Measurements from ENCODE around the gene SHROOM3. TPM values are rescaled to one million over a fixed set of nuclear protein-coding genes. Genes with fewer than 3 reads are reported as not detected.

The SHROOM3 gene
- total and polyA plus RNA-seq, 2 experiments from 2014 or later: 11.3 to 73.5 TPM

DNA sequence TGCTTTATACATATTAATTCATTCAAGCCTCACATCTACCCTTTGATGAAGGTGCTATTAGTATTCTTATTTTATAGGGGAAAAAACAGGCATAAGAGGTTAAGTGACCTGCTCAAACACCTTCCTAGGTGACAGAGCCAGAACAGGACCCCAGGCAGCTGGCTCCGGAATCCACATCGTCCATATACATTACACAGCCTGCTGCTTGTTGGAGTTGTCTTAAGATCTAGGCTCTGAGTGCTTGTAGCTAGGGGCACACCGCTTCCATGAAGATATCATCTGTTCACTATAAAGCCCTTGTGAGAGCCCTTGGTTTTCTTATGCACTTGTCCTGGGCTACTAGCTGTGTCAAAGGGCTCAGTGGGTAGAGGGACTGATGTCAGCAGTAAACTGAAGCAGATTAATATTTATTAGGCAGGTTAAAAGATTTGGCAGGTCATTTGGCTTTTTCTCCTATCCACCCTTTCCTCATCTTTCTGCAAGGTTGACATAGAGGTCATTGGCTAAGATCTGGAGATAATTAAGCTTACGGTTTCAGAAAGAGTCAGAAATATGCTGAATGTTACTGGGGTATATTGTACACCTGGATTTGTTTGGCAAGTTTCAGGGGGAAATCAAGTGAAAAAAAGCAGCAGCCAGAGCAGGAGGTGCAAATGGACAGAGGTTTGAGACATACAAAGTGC lies 267.6 kb downstream of the SHROOM3 start:
- no peak overlapping the region for H3K4me3 ChIP-seq
- H4K20me1 ChIP-seq (replicated peaks; ENCODE audit: insufficient read depth): peaks cover 53% of the 10 kb centered on the region
- DNase-seq (ENCODE audit: low spot score) (no peak), ATAC-seq (no peak)
- H3K79me2 ChIP-seq (replicated peaks; ENCODE audit: insufficient read depth): peaks cover 91% of the 10 kb centered on the region
- Mint-ChIP-seq H3K36me3 (ENCODE audit: low read depth) (peaks cover 6% of the 10 kb centered on the region; the same call in 2 of the 3 replicates), H3K9me3 (no peaks in the 10 kb centered on the region), H3K4me1 (peaks cover 79% of the 10 kb centered on the region), H3K27ac (no peak overlapping the region), H3K27me3 (ENCODE audit: insufficient read depth, low read depth, poor library complexity) (peaks cover 6% of the 10 kb centered on the region), H3K4me3 (no peak overlapping the region)
- TF ChIP-seq POLR2AphosphoS5 (IDR thresholded peaks at IDR 0.05; ENCODE audit: low read depth): no peak
- no peaks in the 10 kb centered on the region for H3K36me3 ChIP-seq (ENCODE audit: insufficient read depth)
- no peaks in the 10 kb centered on the region; the same call in 1 of the 2 replicates for H3K9me2 ChIP-seq (ENCODE audit: insufficient read depth)
- H3K4me1 ChIP-seq (ENCODE audit: insufficient read depth): peaks cover 75% of the 10 kb centered on the region
- H3K27me3 ChIP-seq (ENCODE audit: insufficient read depth): no peaks in the 10 kb centered on the region
- H3F3A ChIP-seq (replicated peaks; ENCODE audit: low read depth): peaks cover 8% of the 10 kb centered on the region; the same call in 1 of the 2 replicates
- peak overlapping the region; percentile 14; the same call in 1 of the 2 replicates for H3K4me2 ChIP-seq
- H2AFZ ChIP-seq: no peak overlapping the region
- H3K27ac ChIP-seq (ENCODE audit: low read depth): no peak overlapping the region

DNA sequence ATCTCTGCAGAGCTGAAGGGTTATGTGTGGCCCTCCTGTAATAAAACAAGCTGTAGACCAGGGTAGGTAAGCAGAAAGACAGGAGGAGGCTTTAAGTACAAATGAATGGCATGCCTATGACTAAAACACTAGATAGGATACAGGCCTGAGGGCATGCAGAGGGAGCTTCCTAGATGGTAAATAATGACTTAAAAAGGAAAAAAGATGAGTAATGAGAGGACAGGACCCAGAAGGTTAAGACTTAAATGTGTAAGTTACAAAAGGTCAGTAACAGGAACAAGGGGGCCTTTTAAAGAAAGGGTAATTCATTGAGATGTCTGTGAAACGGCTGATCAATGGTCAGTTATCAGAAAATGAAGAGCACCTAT lies 268.1 kb downstream of the SHROOM3 start:
- H4K20me1 ChIP-seq (replicated peaks; ENCODE audit: insufficient read depth): peaks cover 54% of the 10 kb centered on the region
- no peak for DNase-seq (ENCODE audit: low spot score)
- Mint-ChIP-seq H3K36me3 (ENCODE audit: low read depth) (peaks cover 6% of the 10 kb centered on the region; the same call in 2 of the 3 replicates), H3K4me3 (no peak overlapping the region), H3K27me3 (ENCODE audit: insufficient read depth, low read depth, poor library complexity) (peaks cover 6% of the 10 kb centered on the region), H3K9me3 (no peaks in the 10 kb centered on the region), H3K4me1 (peaks cover 80% of the 10 kb centered on the region), H3K27ac (no peak overlapping the region)
- H2AFZ ChIP-seq: no peak overlapping the region
- no peaks in the 10 kb centered on the region for H3K36me3 ChIP-seq (ENCODE audit: insufficient read depth)
- H3K4me2 ChIP-seq: peak overlapping the region; percentile 14; the same call in 1 of the 2 replicates
- H3K27me3 ChIP-seq (ENCODE audit: insufficient read depth): no peaks in the 10 kb centered on the region
- H3K27ac ChIP-seq (ENCODE audit: low read depth): no peak overlapping the region
- TF ChIP-seq, protein P1, sequence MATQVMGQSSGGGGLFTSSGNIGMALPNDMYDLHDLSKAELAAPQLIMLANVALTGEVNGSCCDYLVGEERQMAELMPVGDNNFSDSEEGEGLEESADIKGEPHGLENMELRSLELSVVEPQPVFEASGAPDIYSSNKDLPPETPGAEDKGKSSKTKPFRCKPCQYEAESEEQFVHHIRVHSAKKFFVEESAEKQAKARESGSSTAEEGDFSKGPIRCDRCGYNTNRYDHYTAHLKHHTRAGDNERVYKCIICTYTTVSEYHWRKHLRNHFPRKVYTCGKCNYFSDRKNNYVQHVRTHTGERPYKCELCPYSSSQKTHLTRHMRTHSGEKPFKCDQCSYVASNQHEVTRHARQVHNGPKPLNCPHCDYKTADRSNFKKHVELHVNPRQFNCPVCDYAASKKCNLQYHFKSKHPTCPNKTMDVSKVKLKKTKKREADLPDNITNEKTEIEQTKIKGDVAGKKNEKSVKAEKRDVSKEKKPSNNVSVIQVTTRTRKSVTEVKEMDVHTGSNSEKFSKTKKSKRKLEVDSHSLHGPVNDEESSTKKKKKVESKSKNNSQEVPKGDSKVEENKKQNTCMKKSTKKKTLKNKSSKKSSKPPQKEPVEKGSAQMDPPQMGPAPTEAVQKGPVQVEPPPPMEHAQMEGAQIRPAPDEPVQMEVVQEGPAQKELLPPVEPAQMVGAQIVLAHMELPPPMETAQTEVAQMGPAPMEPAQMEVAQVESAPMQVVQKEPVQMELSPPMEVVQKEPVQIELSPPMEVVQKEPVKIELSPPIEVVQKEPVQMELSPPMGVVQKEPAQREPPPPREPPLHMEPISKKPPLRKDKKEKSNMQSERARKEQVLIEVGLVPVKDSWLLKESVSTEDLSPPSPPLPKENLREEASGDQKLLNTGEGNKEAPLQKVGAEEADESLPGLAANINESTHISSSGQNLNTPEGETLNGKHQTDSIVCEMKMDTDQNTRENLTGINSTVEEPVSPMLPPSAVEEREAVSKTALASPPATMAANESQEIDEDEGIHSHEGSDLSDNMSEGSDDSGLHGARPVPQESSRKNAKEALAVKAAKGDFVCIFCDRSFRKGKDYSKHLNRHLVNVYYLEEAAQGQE (IDR thresholded peaks at IDR 0.05; ENCODE audit: unreplicated experiment): no peak
- TF ChIP-seq, protein P2, sequence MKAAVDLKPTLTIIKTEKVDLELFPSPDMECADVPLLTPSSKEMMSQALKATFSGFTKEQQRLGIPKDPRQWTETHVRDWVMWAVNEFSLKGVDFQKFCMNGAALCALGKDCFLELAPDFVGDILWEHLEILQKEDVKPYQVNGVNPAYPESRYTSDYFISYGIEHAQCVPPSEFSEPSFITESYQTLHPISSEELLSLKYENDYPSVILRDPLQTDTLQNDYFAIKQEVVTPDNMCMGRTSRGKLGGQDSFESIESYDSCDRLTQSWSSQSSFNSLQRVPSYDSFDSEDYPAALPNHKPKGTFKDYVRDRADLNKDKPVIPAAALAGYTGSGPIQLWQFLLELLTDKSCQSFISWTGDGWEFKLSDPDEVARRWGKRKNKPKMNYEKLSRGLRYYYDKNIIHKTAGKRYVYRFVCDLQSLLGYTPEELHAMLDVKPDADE (IDR thresholded peaks at IDR 0.05): no peak
- H3F3A ChIP-seq (replicated peaks; ENCODE audit: low read depth): peaks cover 8% of the 10 kb centered on the region; the same call in 1 of the 2 replicates
- H3K79me2 ChIP-seq (replicated peaks; ENCODE audit: insufficient read depth): peaks cover 91% of the 10 kb centered on the region
- H3K9me2 ChIP-seq (ENCODE audit: insufficient read depth): no peaks in the 10 kb centered on the region; the same call in 1 of the 2 replicates
- peak; percentile 19; the same call in 2 of the 3 replicates for ATAC-seq
- H3K4me1 ChIP-seq (ENCODE audit: insufficient read depth): peaks cover 70% of the 10 kb centered on the region
- H3K4me3 ChIP-seq: no peak overlapping the region

DNA sequence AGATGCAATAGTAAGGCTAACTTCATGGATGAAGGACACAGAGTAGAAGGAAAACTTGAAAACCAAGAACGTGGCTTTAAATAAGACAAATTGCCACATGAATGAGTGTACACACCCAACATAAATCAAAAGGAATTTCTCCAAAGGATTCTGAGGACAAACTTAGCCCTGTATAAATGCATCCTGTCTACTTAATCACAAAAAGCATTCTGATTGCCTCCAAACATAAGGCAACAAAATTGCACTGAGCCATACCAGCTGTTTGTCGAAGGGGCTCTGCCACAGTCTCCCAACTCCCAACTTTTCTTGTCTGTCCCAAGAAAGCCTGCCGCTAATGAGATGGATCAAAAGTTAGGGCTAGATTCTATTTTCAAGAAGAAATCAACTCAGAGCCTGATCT lies 268.6 kb downstream of the SHROOM3 start:
- H3K27me3 ChIP-seq (ENCODE audit: insufficient read depth): no peaks in the 10 kb centered on the region
- H3K4me1 Mint-ChIP-seq: peaks cover 80% of the 10 kb centered on the region
- peaks cover 68% of the 10 kb centered on the region for H3K4me1 ChIP-seq (ENCODE audit: insufficient read depth)
- H3K9me2 ChIP-seq (ENCODE audit: insufficient read depth): no peaks in the 10 kb centered on the region; the same call in 1 of the 2 replicates
- peaks cover 91% of the 10 kb centered on the region for H3K79me2 ChIP-seq (replicated peaks; ENCODE audit: insufficient read depth)
- H3K4me2 ChIP-seq: peak overlapping the region; percentile 14
- no peaks in the 10 kb centered on the region for H3K36me3 ChIP-seq (ENCODE audit: insufficient read depth)
- no peak for ATAC-seq
- H3K4me3 ChIP-seq: peak overlapping the region; percentile 14; the same call in 1 of the 2 replicates
- H3K36me3 Mint-ChIP-seq (ENCODE audit: low read depth): peaks cover 6% of the 10 kb centered on the region; the same call in 2 of the 3 replicates
- no peak overlapping the region for H3K27ac Mint-ChIP-seq
- peaks cover 8% of the 10 kb centered on the region; the same call in 1 of the 2 replicates for H3F3A ChIP-seq (replicated peaks; ENCODE audit: low read depth)
- DNase-seq (ENCODE audit: low spot score): no peak
- H3K4me3 Mint-ChIP-seq: no peak overlapping the region
- H3K27me3 Mint-ChIP-seq (ENCODE audit: insufficient read depth, low read depth, poor library complexity): peaks cover 2% of the 10 kb centered on the region
- peaks cover 50% of the 10 kb centered on the region for H4K20me1 ChIP-seq (replicated peaks; ENCODE audit: insufficient read depth)
- no peaks in the 10 kb centered on the region for H3K9me3 Mint-ChIP-seq
- H2AFZ ChIP-seq: no peak overlapping the region
- no peak overlapping the region for H3K27ac ChIP-seq (ENCODE audit: low read depth)
- TF ChIP-seq, protein P1 (IDR thresholded peaks at IDR 0.05; ENCODE audit: unreplicated experiment): no peak
- no peak for TF ChIP-seq CREB1 (CRISPR knock-in tag; IDR thresholded peaks at IDR 0.05; ENCODE audit: low read depth)
- no peak for TF ChIP-seq ZNF114 (CRISPR knock-in tag; IDR thresholded peaks at IDR 0.05)
- TF ChIP-seq POLR2AphosphoS5 (IDR thresholded peaks at IDR 0.05; ENCODE audit: low read depth): no peak
- TF ChIP-seq, protein P3, sequence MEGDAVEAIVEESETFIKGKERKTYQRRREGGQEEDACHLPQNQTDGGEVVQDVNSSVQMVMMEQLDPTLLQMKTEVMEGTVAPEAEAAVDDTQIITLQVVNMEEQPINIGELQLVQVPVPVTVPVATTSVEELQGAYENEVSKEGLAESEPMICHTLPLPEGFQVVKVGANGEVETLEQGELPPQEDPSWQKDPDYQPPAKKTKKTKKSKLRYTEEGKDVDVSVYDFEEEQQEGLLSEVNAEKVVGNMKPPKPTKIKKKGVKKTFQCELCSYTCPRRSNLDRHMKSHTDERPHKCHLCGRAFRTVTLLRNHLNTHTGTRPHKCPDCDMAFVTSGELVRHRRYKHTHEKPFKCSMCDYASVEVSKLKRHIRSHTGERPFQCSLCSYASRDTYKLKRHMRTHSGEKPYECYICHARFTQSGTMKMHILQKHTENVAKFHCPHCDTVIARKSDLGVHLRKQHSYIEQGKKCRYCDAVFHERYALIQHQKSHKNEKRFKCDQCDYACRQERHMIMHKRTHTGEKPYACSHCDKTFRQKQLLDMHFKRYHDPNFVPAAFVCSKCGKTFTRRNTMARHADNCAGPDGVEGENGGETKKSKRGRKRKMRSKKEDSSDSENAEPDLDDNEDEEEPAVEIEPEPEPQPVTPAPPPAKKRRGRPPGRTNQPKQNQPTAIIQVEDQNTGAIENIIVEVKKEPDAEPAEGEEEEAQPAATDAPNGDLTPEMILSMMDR (conservative IDR thresholded peaks at IDR 0.05; ENCODE audit: low read depth in 2 of 2): no peak
- TF ChIP-seq EZH2phosphoT487 (IDR thresholded peaks at IDR 0.05; ENCODE audit: unreplicated experiment): no peak

Measured in GM23338 (cell line).